Activated T-cell treated with anti-CD3 and anti-CD28 coated beads, Interleukin-2, amount 50 U/mL, for 24 hours (primary cell): ENCODE data around the gene SARDH.

Experiments used
- DNase-seq: peaks from one replicate; pipeline ENCODE4 v3.0.0-alpha.2; 2020
- H3K27ac Mint-ChIP-seq: 2 replicates; pipeline ENCODE4 v1.8.0; 2020; ENCODE audit warnings: mild to moderate bottlenecking, mixed read lengths
- H3K27me3 Mint-ChIP-seq: 2 replicates; pipeline ENCODE4 v1.8.0; 2020; ENCODE audit warnings: mixed read lengths
- H3K36me3 Mint-ChIP-seq: 2 replicates; pipeline ENCODE4 v1.8.0; 2020; ENCODE audit warnings: low read depth, mixed read lengths
- H3K4me1 Mint-ChIP-seq: 2 replicates; pipeline ENCODE4 v1.8.0; 2020; ENCODE audit warnings: low read depth, mixed read lengths
- H3K4me3 Mint-ChIP-seq: 2 replicates; pipeline ENCODE4 v1.8.0; 2020; ENCODE audit warnings: mild to moderate bottlenecking, moderate library complexity, mixed read lengths
- H3K9me3 Mint-ChIP-seq: 2 replicates; pipeline ENCODE4 v1.8.0; 2020; ENCODE audit warnings: mixed read lengths

SARDH gene

DNA sequence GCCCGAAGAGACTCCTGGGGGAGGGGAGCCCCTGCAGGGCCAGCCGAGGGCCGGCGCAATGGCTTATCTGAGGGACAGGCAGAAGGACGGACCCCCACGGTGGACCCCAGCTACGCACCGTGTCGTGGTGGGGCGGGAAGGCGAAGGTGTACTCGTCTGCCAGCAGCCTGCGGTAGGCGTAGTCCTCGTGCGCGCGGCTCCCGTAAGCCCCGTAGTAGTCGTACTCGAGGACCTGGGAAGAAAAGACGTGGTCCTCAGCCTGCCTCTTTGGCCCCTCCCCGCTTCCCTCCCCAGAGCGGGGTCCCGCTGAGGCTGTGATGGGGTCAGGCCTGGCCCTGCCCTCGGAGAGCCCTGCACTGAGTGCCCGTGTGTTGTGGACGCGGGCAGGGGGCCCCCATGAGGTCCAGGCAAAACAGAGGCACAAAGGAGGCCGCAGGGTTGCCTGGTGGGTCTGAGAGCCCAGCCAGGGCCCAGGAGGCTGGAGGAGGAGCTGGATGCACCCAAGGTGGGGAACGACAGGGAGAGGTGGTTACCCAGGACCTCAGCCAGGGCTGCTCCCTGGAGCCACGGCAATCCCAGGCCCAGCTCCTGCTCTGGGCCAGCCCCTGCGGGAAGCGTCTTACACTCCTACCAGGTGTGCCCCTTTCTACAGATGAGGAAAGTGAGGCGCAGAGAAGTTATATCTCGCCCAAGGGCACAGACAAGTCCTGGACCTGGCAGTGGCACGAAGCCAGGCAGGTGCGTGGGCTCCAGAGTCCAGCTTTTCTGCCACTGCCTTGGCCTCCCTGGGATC lies 35.2 kb downstream of the SARDH start:
- H3K27me3 Mint-ChIP-seq, result no peaks in the 10 kb centered on the region
- H3K9me3 Mint-ChIP-seq, result no peaks in the 10 kb centered on the region
- no peak for DNase-seq
- peak overlapping the region; percentile 97 for H3K27ac Mint-ChIP-seq
- peak overlapping the region; percentile 77 for H3K4me3 Mint-ChIP-seq
- peaks cover 6% of the 10 kb centered on the region for H3K36me3 Mint-ChIP-seq
- H3K4me1 Mint-ChIP-seq, result peaks cover 53% of the 10 kb centered on the region

DNA sequence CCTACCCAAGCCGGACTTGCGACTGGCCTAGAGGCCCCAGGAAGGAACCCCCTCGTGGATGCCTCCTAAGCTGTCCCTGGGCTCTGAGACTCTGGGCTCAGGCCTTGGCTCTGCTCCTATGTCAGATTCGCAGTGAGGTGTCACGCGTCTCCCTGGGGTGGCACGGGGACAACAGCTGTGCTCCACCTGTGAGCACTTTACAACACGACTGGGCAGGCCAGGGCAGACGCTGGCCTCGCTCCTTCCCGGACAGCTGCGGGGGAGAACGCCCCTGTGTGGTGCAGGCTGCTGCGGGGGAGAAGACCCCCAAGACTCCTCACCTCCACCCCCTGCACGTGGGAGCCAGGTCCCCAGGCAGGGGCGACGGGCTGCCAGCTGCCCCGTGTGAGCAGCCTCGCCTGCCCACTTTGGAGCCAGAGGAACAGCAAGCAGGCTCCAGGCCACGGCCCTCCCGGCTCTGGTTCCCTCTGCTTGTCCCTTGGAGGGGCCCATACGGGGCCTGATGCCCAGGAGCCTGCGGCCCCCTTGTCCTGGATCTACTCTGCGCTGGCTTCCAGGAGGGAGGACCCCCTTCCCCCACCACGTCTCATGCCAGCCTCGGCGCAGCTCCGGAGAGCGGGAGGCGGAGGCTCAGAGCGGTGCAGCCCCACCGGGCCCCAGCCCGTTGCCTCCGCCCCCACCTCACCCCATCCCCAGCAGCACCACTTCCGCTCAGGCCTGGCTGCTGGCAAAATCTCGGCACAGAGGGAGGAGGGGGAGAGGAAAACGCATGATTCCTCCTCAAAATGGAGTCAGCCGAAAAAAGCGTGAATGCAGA lies 36.0 kb downstream of the SARDH start:
- DNase-seq, result peak; percentile 81
- Mint-ChIP-seq H3K27me3 (no peaks in the 10 kb centered on the region), H3K9me3 (no peaks in the 10 kb centered on the region), H3K4me1 (peaks cover 53% of the 10 kb centered on the region), H3K4me3 (peak overlapping the region; percentile 77), H3K27ac (peak overlapping the region; percentile 97), H3K36me3 (peaks cover 6% of the 10 kb centered on the region)

DNA sequence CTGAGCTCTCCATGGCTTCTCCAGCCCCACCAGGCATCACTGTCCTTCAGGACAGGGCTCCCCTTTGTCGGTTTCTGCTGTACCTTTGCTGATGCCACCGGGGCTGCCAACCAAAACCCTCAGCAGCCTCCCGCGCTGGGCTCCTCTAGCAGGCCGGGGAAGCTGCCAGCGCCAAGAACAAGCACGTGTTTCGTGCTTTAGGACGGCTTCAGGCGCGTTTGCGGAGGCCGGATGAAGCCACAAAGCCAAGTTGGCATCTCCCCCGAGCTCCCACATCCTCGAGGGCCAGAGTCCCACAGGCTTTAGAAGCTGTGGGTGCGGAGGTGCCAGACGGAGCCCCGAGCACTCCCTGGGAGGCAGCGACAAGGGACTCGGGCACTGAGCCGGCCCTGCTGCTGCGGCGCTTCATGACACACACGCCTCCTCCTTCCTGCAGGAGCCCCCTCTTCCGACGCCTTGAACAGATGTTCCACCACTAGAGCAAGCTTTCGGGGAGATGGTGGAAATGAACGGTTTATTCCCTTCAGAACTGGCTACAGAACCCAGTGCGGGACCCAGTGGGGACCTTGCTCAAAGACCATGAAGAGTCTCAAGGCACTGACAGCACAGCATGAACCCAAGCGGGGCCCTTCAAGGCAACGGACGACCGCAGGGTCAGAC lies 36.7 kb downstream of the SARDH start:
- peak; percentile 83 for DNase-seq
- Mint-ChIP-seq H3K4me1 (peaks cover 54% of the 10 kb centered on the region), H3K27me3 (no peaks in the 10 kb centered on the region), H3K4me3 (peak overlapping the region; percentile 77), H3K36me3 (peaks cover 6% of the 10 kb centered on the region), H3K27ac (peak overlapping the region; percentile 97), H3K9me3 (no peaks in the 10 kb centered on the region)

DNA sequence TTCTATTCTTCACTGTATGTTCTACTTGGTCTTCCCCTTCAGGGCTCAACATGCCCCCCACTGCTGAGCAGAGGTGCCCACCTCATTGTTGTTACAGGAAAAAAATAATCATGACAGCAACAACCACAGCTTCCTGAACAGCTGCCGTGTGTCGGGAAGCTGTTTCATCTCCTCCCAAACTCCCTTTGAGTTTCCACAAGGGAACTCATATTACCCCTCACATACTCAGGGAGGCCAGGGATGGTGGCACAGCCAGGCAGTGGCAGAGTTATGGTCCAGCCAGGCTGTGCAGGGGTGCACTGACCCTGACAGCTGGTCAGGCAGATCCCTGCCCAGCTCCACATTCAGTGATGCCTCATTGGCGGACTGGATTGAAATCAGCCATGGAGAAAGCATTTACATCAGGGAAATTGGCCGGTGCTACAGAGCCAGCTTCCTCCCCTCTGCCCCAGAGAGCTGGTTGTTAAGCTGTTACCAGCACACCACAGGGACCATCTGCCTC lies 37.3 kb downstream of the SARDH start:
- H3K27ac Mint-ChIP-seq, result peak overlapping the region; percentile 97
- H3K9me3 Mint-ChIP-seq, result no peaks in the 10 kb centered on the region
- no peak for DNase-seq
- H3K36me3 Mint-ChIP-seq, result peaks cover 6% of the 10 kb centered on the region
- no peaks in the 10 kb centered on the region for H3K27me3 Mint-ChIP-seq
- H3K4me3 Mint-ChIP-seq, result peak overlapping the region; percentile 77
- H3K4me1 Mint-ChIP-seq, result peaks cover 52% of the 10 kb centered on the region

DNA sequence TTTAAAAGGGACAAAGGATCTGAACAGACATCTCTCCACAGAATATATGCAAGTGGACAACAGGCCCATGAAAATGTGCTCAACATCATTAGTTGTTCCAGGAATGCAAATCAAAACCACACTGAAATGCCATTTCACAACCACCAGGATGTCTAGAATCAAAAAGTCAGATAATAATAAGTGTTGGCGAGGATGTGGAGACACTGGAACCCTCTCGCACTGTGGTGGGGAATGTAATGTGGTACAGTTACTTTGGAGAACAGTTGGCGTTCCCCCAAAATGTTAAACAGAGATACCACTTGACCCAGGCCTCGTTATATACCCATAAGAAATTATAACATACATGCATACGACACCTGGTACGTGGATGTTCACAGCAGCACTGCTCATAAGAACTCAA lies 38.6 kb downstream of the SARDH start:
- Mint-ChIP-seq H3K9me3 (no peaks in the 10 kb centered on the region), H3K4me1 (peaks cover 52% of the 10 kb centered on the region), H3K27me3 (no peaks in the 10 kb centered on the region), H3K4me3 (no peak overlapping the region), H3K36me3 (peaks cover 11% of the 10 kb centered on the region), H3K27ac (no peak overlapping the region)
- DNase-seq, result no peak

DNA sequence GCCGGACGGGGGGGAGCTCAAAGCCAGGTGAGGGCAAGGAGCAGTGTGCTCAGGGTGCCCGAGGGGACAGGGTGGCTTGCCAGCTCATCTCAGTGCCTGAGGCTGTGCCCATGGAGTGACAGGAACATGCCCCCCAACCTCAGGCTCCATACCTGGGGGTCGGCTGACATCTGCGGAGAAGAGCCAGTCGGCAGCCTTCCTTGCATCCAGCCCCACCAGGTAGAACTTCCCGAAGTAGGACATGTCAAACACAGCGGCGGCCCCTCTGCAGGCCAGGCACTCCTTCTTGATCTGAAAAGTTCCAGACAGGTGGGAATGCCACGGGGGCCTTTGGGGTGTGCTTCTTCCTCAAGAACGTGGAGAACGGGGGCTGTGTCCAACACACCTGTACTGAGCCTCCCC lies 42.1 kb downstream of the SARDH start:
- Mint-ChIP-seq H3K27ac (no peak overlapping the region), H3K9me3 (no peaks in the 10 kb centered on the region), H3K4me3 (no peak overlapping the region), H3K36me3 (peaks cover 33% of the 10 kb centered on the region), H3K27me3 (no peaks in the 10 kb centered on the region), H3K4me1 (peaks cover 50% of the 10 kb centered on the region)
- no peak for DNase-seq

DNA sequence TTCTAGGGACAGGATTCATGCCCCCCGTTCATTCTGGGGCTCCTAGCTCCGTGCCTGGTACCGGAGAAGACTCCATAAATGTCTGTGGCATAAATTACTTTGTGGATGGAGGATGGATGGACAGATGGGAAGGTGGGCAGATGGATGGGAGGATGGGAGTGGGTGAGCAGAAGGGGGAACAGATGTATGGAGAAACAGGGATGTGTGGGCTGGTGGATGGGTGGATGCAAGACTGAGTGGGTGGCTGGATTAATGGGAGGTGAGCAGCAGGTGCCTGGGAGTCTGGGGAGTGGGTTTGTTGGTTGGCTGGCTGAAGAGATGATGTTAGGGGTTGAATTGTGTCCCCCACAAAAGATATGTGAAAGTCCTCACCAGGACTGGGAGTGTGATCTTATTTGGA lies 43.5 kb downstream of the SARDH start:
- Mint-ChIP-seq H3K36me3 (peaks cover 31% of the 10 kb centered on the region), H3K9me3 (no peaks in the 10 kb centered on the region), H3K27me3 (no peaks in the 10 kb centered on the region), H3K4me1 (peaks cover 40% of the 10 kb centered on the region), H3K27ac (no peak overlapping the region), H3K4me3 (no peak overlapping the region)
- DNase-seq, result no peak

DNA sequence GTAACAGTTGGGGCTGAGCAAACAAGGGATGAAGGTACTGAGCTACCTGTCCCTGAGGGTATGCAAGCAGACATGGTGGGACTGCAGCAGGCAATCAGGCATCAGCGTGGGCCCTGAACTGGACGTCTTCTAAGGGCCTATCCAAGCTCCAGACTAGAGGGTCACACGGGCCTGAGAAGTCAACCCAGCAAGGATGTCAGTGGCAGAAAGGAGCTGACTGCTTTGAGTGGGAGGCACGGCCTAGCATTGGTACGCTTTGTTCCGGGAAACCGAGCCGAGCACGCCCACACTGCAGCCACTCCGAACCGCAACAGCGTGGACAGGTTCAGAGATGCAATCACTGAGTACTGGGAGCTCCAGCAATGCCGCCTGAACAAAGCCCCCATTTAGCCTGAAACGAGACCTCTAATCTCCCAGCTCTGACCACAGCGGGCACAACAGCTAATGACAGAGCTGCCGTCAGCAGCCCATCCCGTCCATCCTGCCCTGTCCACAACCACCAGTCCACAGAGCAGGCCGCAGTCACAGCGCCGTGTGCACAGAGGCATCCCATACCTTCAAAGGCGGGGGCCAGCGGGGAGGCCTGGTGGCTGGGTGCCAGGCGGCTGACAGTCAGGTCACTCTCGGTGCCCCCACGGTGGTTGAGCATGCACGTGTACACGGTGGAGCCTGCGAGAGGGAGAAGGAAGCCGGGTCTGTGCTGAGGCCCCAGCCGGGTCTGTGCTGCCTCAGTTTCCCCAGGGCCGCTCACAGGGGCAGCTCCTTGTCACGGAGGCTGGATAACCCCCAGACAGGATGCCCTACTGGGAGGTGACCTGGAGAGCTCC lies 44.2 kb downstream of the SARDH start:
- no peak for DNase-seq
- Mint-ChIP-seq H3K4me1 (peaks cover 37% of the 10 kb centered on the region), H3K4me3 (no peak overlapping the region), H3K27ac (no peak overlapping the region), H3K27me3 (no peaks in the 10 kb centered on the region), H3K36me3 (peaks cover 33% of the 10 kb centered on the region), H3K9me3 (no peaks in the 10 kb centered on the region)

DNA sequence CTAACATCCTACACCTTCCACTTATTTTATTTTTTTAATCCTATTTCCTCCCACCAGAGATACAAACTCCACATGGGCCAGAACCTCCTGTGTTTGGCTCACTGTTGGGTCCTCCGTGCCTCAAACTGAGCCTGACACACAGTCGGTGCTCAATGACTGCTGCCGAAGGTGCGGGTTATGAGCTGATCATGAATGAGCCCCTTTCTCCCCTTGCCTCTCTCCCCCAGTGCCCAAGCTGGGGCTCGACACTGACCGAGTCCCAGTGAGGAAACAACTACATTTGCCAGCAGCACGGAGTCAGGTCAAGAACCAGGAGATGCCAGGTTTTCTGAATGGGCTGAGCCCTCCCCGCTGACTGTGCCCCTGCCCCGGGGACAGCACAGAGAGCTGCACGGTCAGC lies 45.0 kb downstream of the SARDH start:
- DNase-seq, result no peak
- Mint-ChIP-seq H3K36me3 (peaks cover 30% of the 10 kb centered on the region), H3K27me3 (no peaks in the 10 kb centered on the region), H3K4me1 (peaks cover 29% of the 10 kb centered on the region), H3K27ac (no peak overlapping the region), H3K4me3 (no peak overlapping the region), H3K9me3 (no peaks in the 10 kb centered on the region)

DNA sequence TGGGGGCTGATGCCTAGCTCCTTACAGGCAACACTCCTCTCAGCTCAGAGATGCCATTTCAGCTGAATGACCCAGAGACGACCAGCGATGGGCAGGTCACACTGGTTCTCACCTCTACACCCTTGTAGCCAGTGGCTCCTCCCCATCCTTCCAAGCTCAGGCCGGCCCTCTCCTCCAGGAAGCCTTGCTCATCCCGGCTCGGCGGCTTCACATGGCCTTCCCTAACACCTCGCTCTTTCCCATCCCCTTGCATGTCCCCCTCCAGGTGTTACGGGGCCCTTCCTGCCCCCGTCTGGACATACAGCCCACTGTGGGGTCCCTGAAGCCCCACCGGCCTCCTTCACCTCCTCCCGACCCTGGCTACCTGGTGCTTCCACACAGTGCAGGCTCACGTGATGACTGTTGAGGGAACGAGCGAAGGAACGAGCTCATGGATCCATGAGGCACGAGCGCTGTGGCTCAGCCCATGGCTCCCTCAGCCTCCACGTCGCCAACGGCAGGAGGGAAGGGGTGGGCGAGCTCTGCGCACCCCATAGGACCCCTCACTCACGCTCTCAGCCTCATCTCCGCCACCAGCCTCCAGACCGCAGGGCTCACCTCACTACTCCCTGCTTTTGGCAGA lies 45.7 kb downstream of the SARDH start:
- peaks cover 27% of the 10 kb centered on the region for H3K4me1 Mint-ChIP-seq
- no peak for DNase-seq
- H3K9me3 Mint-ChIP-seq, result no peaks in the 10 kb centered on the region
- H3K36me3 Mint-ChIP-seq, result peaks cover 30% of the 10 kb centered on the region
- H3K27me3 Mint-ChIP-seq, result no peaks in the 10 kb centered on the region
- no peak overlapping the region for H3K4me3 Mint-ChIP-seq
- H3K27ac Mint-ChIP-seq, result peak overlapping the region; percentile 14

DNA sequence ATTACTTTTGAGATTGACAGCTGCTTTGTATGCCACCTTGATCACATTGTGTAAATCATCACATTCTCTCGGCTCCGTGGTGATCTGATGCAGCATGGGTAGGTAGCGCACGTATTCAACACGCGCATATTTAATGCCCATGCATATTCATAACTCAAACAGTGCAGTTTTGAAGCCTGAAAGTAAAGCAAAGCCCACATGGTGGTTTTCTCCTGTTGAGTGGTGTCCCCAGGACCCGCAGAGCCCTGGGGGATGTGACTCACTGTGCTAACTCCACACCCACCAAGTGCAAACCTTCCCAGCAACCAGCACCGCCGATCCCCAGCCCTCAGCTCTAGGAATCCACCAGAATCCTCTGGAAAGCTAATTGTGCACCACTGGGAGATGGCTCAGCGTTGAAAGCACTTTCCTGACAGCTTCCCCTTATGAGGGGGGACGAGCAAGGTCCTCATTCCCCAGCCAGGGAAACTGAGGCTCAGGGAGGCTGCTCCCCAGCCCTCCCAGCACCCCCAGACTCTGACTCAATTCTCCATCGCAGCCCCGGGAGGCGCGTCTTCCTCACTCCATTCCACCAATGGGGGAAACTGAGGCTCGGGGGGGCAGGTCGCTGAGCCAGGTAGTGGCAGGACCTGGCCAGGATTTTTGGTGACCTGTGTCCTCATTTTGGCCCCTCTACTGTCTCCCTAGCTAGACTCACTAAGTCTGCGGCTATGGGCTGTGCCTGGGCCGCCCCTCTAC lies 46.4 kb downstream of the SARDH start:
- Mint-ChIP-seq H3K27ac (peak overlapping the region; percentile 14), H3K36me3 (peaks cover 30% of the 10 kb centered on the region), H3K27me3 (no peaks in the 10 kb centered on the region), H3K4me3 (no peak overlapping the region), H3K4me1 (peaks cover 23% of the 10 kb centered on the region), H3K9me3 (no peaks in the 10 kb centered on the region)
- no peak for DNase-seq

DNA sequence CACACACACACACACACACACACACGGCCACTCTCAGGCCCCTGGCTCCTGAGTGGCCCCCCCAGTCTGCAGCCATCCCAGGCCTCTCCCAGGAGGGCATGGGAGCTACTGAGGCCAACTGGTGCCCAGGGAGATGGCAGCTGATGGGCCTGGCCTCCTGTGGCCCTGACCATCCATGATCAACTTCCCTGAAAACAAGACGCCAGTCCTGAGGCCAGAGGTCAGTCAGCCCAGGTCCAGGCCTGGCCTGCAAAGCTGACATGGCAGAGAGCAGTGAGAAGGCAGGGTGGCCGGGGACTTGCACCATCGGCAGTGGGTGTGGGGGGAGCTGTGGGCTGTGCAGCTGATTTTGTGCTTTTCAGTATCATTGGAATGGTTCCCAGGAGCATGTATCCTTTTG lies 47.0 kb downstream of the SARDH start:
- H3K4me3 Mint-ChIP-seq, result no peak overlapping the region
- peaks cover 18% of the 10 kb centered on the region for H3K4me1 Mint-ChIP-seq
- no peak for DNase-seq
- H3K27me3 Mint-ChIP-seq, result no peaks in the 10 kb centered on the region
- H3K27ac Mint-ChIP-seq, result no peak overlapping the region
- H3K9me3 Mint-ChIP-seq, result no peaks in the 10 kb centered on the region
- peaks cover 30% of the 10 kb centered on the region for H3K36me3 Mint-ChIP-seq

DNA sequence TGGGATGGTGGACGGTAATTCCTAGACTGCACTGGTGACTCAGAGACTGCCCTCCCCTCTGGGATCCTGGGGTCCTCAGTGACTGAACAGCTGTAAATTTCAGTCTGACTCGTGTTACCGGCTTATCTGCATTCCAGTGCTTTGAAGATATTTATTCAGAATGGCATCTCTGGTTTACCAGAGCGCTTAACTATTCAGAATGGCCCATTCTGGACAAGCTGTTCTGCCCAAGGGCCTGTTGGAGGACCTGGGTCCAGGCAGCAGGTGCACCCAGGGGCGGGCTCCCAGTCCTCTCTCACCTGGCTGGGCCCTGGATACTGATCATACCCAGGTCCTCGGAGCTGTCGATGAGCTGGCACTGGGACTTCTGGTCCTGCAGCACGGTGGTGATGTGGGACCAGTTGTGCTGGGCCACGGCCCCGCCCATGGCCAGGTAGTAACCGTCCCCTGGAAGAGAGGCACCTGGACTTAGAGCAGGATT lies 48.0 kb downstream of the SARDH start:
- no peak for DNase-seq
- H3K4me3 Mint-ChIP-seq, result no peak overlapping the region
- peaks cover 21% of the 10 kb centered on the region for H3K4me1 Mint-ChIP-seq
- H3K27me3 Mint-ChIP-seq, result no peaks in the 10 kb centered on the region
- no peak overlapping the region for H3K27ac Mint-ChIP-seq
- H3K9me3 Mint-ChIP-seq, result no peaks in the 10 kb centered on the region
- peaks cover 30% of the 10 kb centered on the region for H3K36me3 Mint-ChIP-seq
